Measurements from ENCODE around the gene STK11IP.
A peak's percentile ranks its signal among the peaks of the same experiment; 100 is the strongest.

Gene STK11IP

DNA sequence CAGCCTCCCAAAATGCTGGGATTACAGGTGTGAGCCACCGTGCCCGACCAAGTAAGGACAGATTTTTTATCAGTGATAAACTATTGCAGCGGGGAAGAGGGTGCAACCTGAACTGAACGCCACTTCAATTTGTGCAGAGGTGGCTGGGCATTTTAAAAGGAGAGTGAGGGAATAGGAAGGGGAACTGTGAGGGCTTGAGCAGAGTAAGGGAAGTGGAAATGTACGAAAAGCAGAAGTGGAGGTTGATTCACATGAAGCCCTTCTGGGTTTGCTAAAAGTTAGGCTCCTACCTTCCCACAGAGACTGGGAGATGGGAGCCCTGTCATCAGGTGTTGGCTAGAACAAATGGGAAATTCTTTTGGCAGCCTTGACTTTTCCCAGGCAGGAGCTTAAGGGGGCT is 6.1 kb downstream of the STK11IP start:
- H3K4me1 Mint-ChIP-seq = no peaks in the 10 kb centered on the region
- H3K36me3 Mint-ChIP-seq (ENCODE audit: low read depth) = peaks cover 46% of the 10 kb centered on the region
- no peaks in the 10 kb centered on the region for H3K27me3 Mint-ChIP-seq (ENCODE audit: low read depth)
- no peak overlapping the region for H3K27ac Mint-ChIP-seq
- no peak for TF ChIP-seq CTCF (IDR thresholded peaks at IDR 0.05; ENCODE audit: unreplicated experiment in 3 of 3)
- H3K4me3 Mint-ChIP-seq = no peak overlapping the region
- no peaks in the 10 kb centered on the region for H3K9me3 Mint-ChIP-seq

GRCh38 chr2:219605607-219605954 is 7.9 kb downstream of the STK11IP start:
- Mint-ChIP-seq H3K27me3 (ENCODE audit: low read depth) (no peaks in the 10 kb centered on the region), H3K36me3 (ENCODE audit: low read depth) (peaks cover 52% of the 10 kb centered on the region), H3K4me1 (peaks cover 8% of the 10 kb centered on the region), H3K9me3 (no peaks in the 10 kb centered on the region), H3K27ac (no peak overlapping the region), H3K4me3 (no peak overlapping the region)
- no peak for TF ChIP-seq CTCF (IDR thresholded peaks at IDR 0.05; ENCODE audit: unreplicated experiment in 3 of 3)

GRCh38 chr2:219607931-219608330 is 10.3 kb downstream of the STK11IP start:
- no peaks in the 10 kb centered on the region for H3K27me3 Mint-ChIP-seq (ENCODE audit: low read depth)
- H3K4me1 Mint-ChIP-seq = peaks cover 24% of the 10 kb centered on the region
- TF ChIP-seq CTCF (IDR thresholded peaks at IDR 0.05; ENCODE audit: unreplicated experiment in 3 of 3) = no peak
- no peaks in the 10 kb centered on the region for H3K9me3 Mint-ChIP-seq
- no peak overlapping the region for H3K4me3 Mint-ChIP-seq
- peaks cover 47% of the 10 kb centered on the region for H3K36me3 Mint-ChIP-seq (ENCODE audit: low read depth)
- no peak overlapping the region for H3K27ac Mint-ChIP-seq

DNA sequence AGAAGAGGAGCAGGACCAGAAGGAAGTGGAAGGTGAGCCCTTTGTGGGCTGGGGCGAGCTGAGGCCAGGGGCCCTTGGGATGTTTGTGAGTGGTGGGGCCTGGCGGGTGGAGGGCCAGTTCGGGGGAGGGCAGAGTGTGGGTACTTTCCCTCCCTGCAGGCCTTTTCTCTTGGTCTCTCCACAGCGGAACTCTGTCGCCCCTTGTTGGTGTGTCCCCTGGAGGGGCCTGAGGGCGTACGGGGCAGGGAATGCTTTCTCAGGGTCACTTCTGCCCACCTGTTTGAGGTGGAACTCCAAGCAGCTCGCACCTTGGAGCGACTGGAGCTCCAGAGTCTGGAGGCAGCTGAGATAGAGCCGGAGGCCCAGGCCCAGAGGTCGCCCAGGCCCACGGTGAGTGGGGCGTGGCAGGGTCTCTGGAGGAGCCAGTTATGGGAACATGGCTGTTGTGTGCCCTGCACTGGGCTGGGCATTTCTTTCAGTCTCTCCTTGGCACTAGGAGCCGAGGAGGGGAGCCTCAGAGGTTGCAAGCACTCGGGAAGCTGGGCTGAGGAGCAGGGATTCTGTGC is 10.8 kb downstream of the STK11IP start:
- H3K4me1 Mint-ChIP-seq = peaks cover 24% of the 10 kb centered on the region
- no peaks in the 10 kb centered on the region for H3K9me3 Mint-ChIP-seq
- H3K27me3 Mint-ChIP-seq (ENCODE audit: low read depth) = no peaks in the 10 kb centered on the region
- no peak overlapping the region for H3K27ac Mint-ChIP-seq
- no peak for TF ChIP-seq CTCF (IDR thresholded peaks at IDR 0.05; ENCODE audit: unreplicated experiment in 3 of 3)
- H3K36me3 Mint-ChIP-seq (ENCODE audit: low read depth) = peaks cover 47% of the 10 kb centered on the region
- no peak overlapping the region for H3K4me3 Mint-ChIP-seq

DNA sequence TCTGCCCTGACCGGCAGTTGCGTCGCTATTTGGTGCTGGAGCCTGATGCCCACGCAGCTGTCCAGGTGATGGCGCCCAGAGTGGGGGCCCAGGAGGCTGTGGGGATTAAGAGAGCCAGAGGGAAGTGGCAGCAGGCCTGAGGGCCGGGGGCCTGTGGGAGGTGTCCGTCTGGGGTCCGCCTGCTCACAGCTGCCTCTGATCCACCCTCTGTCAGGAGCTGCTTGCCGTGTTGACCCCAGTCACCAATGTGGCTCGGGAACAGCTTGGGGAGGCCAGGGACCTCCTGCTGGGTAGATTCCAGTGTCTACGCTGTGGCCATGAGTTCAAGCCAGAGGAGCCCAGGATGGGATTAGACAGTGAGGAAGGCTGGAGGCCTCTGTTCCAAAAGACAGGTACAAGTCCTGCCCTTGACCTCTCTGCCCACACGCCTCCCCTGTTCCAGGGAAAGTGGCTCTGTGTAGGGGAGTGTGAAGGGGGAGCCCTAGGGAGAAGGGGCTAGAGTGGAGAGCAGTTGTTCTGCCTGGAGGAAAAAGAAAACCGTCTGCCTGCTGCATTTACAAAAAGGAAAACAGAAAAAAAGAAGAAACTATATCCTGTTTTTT is 11.6 kb downstream of the STK11IP start:
- Mint-ChIP-seq H3K9me3 (no peaks in the 10 kb centered on the region), H3K27ac (peak overlapping the region in 2 of 3 experiments; percentile 92 to 94), H3K27me3 (ENCODE audit: low read depth) (no peaks in the 10 kb centered on the region), H3K36me3 (ENCODE audit: low read depth) (peaks cover 40% of the 10 kb centered on the region), H3K4me1 (peaks cover 24% of the 10 kb centered on the region), H3K4me3 (no peak overlapping the region)
- TF ChIP-seq CTCF (IDR thresholded peaks at IDR 0.05; ENCODE audit: unreplicated experiment in 3 of 3) = no peak

DNA sequence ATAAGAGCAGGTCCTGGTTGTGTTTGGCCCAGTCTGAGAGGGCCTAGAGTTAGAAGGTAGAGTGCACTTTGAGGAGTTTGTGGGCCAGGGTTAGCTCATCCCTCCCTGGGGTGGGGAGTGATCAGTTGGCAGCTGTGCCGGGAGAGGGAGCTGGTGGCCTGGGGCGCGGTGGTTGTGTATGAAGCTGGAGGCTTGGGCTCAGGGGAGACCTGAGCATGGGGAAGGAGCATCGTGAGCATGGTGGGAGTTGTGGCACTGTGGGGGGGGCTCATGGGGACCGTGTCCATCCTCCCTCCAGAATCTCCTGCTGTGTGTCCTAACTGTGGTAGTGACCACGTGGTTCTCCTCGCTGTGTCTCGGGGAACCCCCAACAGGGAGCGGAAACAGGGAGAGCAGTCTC is 13.6 kb downstream of the STK11IP start:
- no peak overlapping the region for H3K4me3 Mint-ChIP-seq
- TF ChIP-seq CTCF (IDR thresholded peaks at IDR 0.05; ENCODE audit: unreplicated experiment in 3 of 3) = no peak
- peak overlapping the region in 1 of 3 experiments; percentile 30 for H3K27ac Mint-ChIP-seq
- H3K9me3 Mint-ChIP-seq = no peaks in the 10 kb centered on the region
- peaks cover 24% of the 10 kb centered on the region for H3K4me1 Mint-ChIP-seq
- H3K36me3 Mint-ChIP-seq (ENCODE audit: low read depth) = peaks cover 30% of the 10 kb centered on the region
- no peaks in the 10 kb centered on the region for H3K27me3 Mint-ChIP-seq (ENCODE audit: low read depth)

Measured in nephron (organoid).